Activated gamma-delta T cell treated with anti-CD3 and anti-CD28 coated beads, Interleukin-2, amount 50 U/mL, for 16 hours (primary cell): ENCODE measurements around the gene RPUSD4.

Experiments
- DNase-seq: peaks from one replicate; pipeline ENCODE4 v3.0.0-alpha.2; 2020; ENCODE audit warnings: low read depth

RPUSD4 gene

DNA sequence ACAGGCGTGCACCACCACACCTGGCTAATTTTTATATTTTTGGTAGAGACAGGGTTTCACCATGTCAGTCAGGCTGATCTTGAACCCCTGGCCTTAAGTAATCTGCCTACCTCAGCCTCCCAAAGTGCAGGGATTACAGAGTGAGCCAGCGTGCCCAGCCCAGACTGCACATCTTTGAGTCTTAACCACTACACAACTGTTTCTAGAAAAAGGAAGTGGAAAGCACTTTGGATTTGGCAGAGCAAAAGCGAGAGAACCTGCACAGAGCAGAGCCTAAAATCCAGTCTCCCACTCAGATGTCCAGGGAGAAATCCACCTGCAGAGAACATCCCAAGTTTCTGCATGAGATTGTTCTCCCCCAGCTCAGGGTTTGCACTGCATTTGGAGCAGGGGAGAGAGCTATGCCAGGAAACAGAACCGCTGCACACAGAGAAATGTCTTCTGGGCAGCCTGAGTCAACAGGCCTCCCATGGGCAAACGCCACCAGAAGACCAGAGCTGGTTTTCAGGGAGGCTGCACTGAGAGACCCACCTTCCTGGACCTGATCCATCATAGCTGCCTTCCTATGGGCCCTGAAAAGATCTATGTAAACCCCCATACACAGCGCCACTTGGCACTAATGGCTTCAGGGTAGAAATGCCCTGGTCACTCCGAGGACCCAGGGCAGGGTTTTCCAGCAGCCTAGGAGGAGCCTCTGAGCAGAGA lies 54.0 kb downstream of the RPUSD4 start:
- DNase-seq, result no peak

DNA sequence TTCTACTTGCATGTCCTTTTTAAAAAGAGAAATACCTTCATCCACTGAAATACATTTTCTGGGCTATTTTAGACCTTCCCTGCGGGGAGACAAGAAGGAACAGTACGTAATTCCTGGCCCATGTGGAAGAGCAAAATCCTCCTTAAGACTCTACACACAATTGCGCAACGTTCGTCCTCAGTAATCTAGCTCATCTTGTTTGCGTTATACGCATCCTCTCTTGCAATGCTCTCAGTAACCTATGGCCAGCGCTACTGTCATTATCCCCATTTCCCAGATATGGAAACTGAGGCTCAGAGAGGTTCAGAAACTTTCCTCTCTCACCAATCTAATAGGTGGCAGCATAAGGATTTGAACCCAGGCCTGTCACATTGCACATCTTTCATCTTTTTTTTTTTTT lies 54.6 kb downstream of the RPUSD4 start:
- no peak for DNase-seq

DNA sequence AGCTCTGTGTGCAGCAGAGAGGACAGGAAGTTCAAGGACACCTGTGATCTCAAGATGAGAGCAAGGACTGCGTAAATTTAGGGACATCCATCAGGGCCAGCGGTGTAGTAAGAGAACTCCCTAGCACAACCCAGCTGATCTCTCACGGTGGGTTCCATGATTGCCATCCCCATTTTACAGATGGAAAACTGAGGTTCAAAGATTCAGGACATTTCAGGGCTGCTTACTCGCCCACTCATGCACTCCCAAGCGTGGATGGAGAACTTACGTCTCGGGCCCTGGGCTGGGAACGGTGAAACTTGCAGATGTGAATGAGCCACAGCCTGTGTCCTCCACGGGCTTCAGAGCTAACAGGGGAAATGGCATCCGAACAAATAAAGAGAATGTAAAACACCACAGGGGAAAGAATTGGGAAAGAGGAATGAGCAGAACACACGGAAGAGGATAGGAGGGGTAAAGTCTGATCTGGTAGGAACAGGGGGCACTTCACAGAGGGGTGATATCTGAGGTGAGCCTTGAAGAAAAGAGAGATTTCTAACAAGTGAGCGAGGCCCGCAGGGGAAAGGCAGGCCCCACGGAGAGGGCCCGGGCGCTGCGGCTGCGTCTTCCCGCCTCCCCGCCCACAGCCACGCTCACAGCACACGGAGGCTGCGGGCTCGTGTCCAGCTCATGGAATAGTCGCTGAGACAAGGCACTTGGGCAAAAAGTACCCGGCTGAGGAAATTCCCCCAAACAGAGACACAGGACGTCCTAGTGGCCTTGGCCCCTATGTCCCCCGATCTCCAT lies 55.9 kb downstream of the RPUSD4 start:
- DNase-seq, result no peak

DNA sequence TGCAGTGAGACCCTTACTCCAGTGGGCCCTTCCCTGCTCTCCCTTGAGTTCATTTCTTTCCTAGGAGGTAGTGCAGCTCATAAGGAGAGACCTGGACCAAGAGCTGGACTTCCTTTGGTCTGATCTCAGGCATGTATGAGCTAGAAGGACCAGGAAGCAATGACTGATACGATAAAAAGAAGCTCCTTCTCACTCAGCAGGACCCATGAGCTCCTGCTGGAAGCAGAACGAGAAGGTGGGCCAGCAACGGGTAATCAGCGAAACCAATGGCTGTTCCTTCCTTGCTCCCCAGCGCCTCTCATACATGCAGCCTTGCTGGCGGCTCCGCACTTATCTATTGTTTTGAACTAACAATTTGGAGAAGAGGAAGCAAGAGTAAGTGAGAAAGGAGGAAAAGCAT lies 56.8 kb downstream of the RPUSD4 start:
- DNase-seq, result no peak

DNA sequence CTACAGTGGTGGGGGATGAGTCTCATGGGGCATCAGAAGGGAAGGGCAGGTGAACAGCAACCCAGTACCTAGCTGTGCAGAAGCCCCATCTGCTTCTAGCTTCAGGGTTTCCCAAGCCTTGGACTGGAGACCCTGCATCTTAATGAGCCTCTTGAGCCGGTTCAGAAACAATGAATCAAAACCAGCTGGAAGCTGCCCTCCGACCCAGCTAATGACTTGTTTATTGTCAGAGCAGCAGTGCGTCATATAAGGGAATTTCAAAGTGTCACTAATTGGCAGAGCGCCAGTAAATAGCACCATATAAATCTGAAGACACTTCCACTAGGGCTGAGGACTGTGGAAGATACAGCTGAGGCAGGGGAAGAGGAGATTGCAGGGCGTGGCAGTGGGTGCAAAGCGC lies 57.5 kb downstream of the RPUSD4 start:
- no peak for DNase-seq

DNA sequence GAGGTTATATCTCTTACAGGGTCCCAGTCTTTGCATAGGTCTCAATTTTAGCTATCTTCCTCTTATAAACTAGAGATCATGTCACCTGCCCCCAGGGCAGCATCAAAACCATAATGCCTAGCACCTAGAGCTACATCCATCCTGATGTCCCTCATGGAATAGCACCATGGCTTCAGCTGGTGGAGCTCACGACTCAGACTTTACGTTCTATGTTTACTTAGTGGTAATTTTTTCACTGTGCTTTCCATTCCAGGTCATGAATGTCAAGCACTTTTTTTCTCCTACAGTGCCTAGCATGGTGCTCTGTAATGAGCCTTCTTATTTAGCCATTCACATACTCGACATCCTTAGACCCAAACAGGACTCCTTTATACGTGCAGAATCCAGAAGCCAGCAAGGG lies 58.4 kb downstream of the RPUSD4 start:
- DNase-seq, result no peak

DNA sequence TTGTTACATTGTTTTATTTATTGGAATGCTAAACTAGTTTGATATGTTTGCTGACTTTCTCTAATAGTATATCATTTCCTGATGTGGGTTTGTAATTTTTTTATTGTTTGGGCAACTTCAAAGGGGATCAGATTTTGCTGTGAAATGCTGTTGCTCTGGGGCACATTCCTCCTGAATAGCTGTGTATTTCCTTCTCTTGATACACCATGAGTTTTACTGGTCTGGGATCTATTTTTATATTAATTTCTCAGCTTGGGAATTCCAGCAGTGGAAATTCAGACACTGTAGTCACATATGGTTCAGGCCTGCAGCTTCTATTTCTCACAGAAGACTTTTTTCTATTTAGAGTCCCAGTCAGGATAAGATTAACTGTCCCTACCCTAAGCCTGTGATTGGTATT lies 58.9 kb downstream of the RPUSD4 start:
- DNase-seq, result no peak

DNA sequence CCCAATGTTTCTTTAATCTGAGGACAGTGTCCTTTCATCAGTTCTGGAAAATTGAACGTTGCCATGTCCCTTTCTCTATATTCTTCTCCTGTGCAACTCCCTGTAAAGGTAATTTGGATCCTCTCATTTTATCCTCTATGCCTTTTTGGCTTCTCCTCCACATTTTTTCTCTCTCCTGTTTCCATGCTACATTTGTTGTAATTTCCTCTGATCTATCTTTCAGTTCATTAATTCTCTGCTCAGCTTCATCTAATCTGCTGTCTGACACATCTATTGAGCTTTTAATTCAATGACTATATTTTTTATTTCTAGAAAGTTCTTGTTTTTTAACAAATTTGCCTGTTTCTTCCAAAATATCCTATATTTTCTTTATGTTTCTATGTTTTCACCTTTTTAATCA lies 59.3 kb downstream of the RPUSD4 start:
- DNase-seq, result no peak
